Endothelial cell of umbilical vein (primary cell): ENCODE results near the gene PGD. TPM values are rescaled to one million over a fixed set of nuclear protein-coding genes. Genes with fewer than 3 reads are reported as not detected.

Source experiments
- BruUV-seq: library from RNA; stranded (reverse); fragments of 400-500 nt; replicated peaks from 2 replicates; lab custom pipeline; 2021; lab: Mats Ljungman, UMichigan
- CTCF ChIA-PET: fragments of 300-600, 350-600 bp; sonication (Branson Sonifier 250); formaldehyde crosslinking; loops from one replicate; lab custom pipeline; 2021; ENCODE audit warnings: antibody characterized with exemption, inconsistent platforms; lab: Charles Lee
- POLR2A ChIA-PET: fragments of 300-600, 350-600 bp; sonication (Branson Sonifier 250); formaldehyde crosslinking; loops from one replicate; lab custom pipeline; 2021; ENCODE audit warnings: antibody characterized with exemption, inconsistent platforms; lab: Charles Lee
- DNase-seq: peaks from one replicate; pipeline ENCODE4 v3.0.0-alpha.2; 2011; ENCODE audit warnings: low read depth, low spot score
- FAIRE-seq: peaks from 2 replicates; lab custom pipeline; 2011; peaks lifted over from hg19 to GRCh38; lab: Jason Lieb, UNC
- H2AFZ ChIP-seq: 2 replicates; pipeline ENCODE4 v1.6.0; 2012; ENCODE audit warnings: low read depth, low read length, control low read depth, inconsistent platforms
- H3K27ac ChIP-seq: 2 replicates; pipeline ENCODE4 v1.5.1; 2011; ENCODE audit warnings: low read depth, mild to moderate bottlenecking, control low read depth, low read length, moderate library complexity; ENCODE audit not compliant: insufficient read depth
- H3K27me3 ChIP-seq, 2 experiments: 2 replicates each; pipeline versions ENCODE4 v1.6.0 to v1.6.1; 2011; ENCODE audit warnings: low read length in 2 of 2, mixed read lengths in 1 of 2; ENCODE audit not compliant: control insufficient read depth in 2 of 2, insufficient read depth in 2 of 2
- H3K36me3 ChIP-seq, 2 experiments: 2 replicates in 1 of 2; 3 replicates in 1 of 2; pipeline ENCODE4 v1.5.1; 2011; ENCODE audit warnings: low read length in 2 of 2, mild to moderate bottlenecking in 1 of 2, moderate library complexity in 1 of 2; ENCODE audit not compliant: control insufficient read depth in 2 of 2, insufficient read depth in 2 of 2; ENCODE audit errors: extremely low read depth in 1 of 2
- H3K4me1 ChIP-seq: 3 replicates; pipeline ENCODE4 v1.5.1; 2011; ENCODE audit warnings: mild to moderate bottlenecking, low read length; ENCODE audit not compliant: control insufficient read depth, insufficient read depth; ENCODE audit errors: extremely low read depth
- H3K4me2 ChIP-seq: 2 replicates; pipeline ENCODE4 v1.6.1; 2011; ENCODE audit warnings: low read length, control low read depth, mixed read lengths; ENCODE audit not compliant: insufficient read depth
- H3K4me3 ChIP-seq, 3 experiments: fragments of 200-600 bp in 1 of 3; sonication (generic), shearing (Covaris generic) in 1 of 3; replicated peaks in 1 of 3; 2 replicates each; pipeline ENCODE4 v1.5.1; 2011 to 2016; ENCODE audit warnings: control low read depth in 3 of 3, low read length in 3 of 3, mild to moderate bottlenecking in 2 of 3, inconsistent platforms in 1 of 3, low read depth in 1 of 3, moderate library complexity in 1 of 3; ENCODE audit not compliant: insufficient read depth in 1 of 3
- H3K79me2 ChIP-seq: 2 replicates; pipeline ENCODE4 v1.6.0; 2012; ENCODE audit warnings: low read length, inconsistent platforms; ENCODE audit not compliant: control insufficient read depth, insufficient read depth
- H3K9ac ChIP-seq: replicated peaks from 2 replicates; pipeline ENCODE3; 2011; ENCODE audit warnings: low read length, control low read depth; ENCODE audit not compliant: insufficient read depth; ENCODE audit errors: extremely low read depth
- H3K9me1 ChIP-seq: replicated peaks from 3 replicates; pipeline ENCODE4 v1.6.0; 2011; ENCODE audit warnings: mild to moderate bottlenecking, low read length; ENCODE audit not compliant: control insufficient read depth, insufficient read depth; ENCODE audit errors: extremely low read depth
- H3K9me3 ChIP-seq: replicated peaks from 2 replicates; pipeline ENCODE4 v1.5.1; 2012; ENCODE audit warnings: low read length, inconsistent platforms; ENCODE audit not compliant: control insufficient read depth, insufficient read depth
- H4K20me1 ChIP-seq: replicated peaks from 2 replicates; pipeline ENCODE3; 2011; ENCODE audit warnings: mild to moderate bottlenecking, low read length; ENCODE audit not compliant: control insufficient read depth, insufficient read depth; ENCODE audit errors: extremely low read depth
- EZH2 ChIP-seq: IDR thresholded peaks from 2 replicates; pipeline ENCODE4 v1.6.1; 2012; ENCODE audit warnings: borderline replicate concordance, low read depth, mild to moderate bottlenecking, moderate library complexity, low read length, inconsistent platforms; ENCODE audit not compliant: severe bottlenecking
- FOS ChIP-seq: IDR thresholded peaks from 2 replicates; pipeline ENCODE4 v1.6.1; 2011; ENCODE audit warnings: mild to moderate bottlenecking, low read length, moderate library complexity, borderline replicate concordance; ENCODE audit not compliant: insufficient read depth
- MYC ChIP-seq: IDR thresholded peaks from one replicate; pipeline ENCODE4 v1.6.1; 2011; ENCODE audit warnings: mild to moderate bottlenecking, low read depth, low read length
- POLR2A ChIP-seq: IDR thresholded peaks from 2 replicates; pipeline ENCODE4 v1.6.1; 2012; ENCODE audit warnings: low read depth, mild to moderate bottlenecking, control low read depth, low read length
- POLR2AphosphoS5 ChIP-seq: IDR thresholded peaks from 2 replicates; pipeline ENCODE4 v1.6.1; 2012; ENCODE audit warnings: low read depth, mild to moderate bottlenecking, control low read depth, low read length, moderate library complexity; ENCODE audit not compliant: insufficient read depth
- dilution Hi-C: fragments of 300-500 bp; cut with MboI; formaldehyde crosslinking; loops from one replicate; pipeline ENCODE4 v1.15.0; 2019; ENCODE audit warnings: low sequenced_read_pairs; ENCODE audit not compliant: extremely low pct_ligation_motif_present
- intact Hi-C: fragments of 100-400 bp; cut with micrococcal nuclease; formaldehyde crosslinking; loops from one replicate; pipeline ENCODE4 v1.10.0; 2022
- polyA plus RNA-seq, 4 experiments: library from polyadenylated mRNA; depleted of rRNA in 3 of 4; stranded (reverse) in 3 of 4; unstranded in 1 of 4; fragments of >200 nt; gene quantifications; 2 replicates each; pipeline versions ENCODE4 v1.2.1 to v1.2.3, GENCODE V29; 2011 to 2012; ENCODE audit warnings: missing spikeins in 1 of 4
- total RNA-seq: library from RNA; stranded (reverse); gene quantifications from 2 replicates; pipeline ENCODE4 v1.2.3, GENCODE V29; 2021
- TF ChIP-seq, protein P1 (sequence below): IDR thresholded peaks from 2 replicates; pipeline ENCODE4 v1.6.1; 2011; ENCODE audit not compliant: insufficient read depth, insufficient read length
- TF ChIP-seq, protein P2 (sequence below), 2 donors: IDR thresholded peaks; 1 replicate in 1 of 2; 2 replicates in 1 of 2; pipeline ENCODE4 v1.5.1; 2011; ENCODE audit warnings: low read length in 2 of 2, mild to moderate bottlenecking in 2 of 2, moderate library complexity in 2 of 2, control low read depth in 1 of 2, inconsistent platforms in 1 of 2, low read depth in 1 of 2; ENCODE audit not compliant: insufficient read depth in 1 of 2; ENCODE audit errors: extremely low read depth in 1 of 2

PGD gene
- total and polyA plus RNA-seq, 2 donors (not counting 3 experiments of a cell fraction or from before 2014, with no cell fraction given): 196 to 303 TPM

DNA sequence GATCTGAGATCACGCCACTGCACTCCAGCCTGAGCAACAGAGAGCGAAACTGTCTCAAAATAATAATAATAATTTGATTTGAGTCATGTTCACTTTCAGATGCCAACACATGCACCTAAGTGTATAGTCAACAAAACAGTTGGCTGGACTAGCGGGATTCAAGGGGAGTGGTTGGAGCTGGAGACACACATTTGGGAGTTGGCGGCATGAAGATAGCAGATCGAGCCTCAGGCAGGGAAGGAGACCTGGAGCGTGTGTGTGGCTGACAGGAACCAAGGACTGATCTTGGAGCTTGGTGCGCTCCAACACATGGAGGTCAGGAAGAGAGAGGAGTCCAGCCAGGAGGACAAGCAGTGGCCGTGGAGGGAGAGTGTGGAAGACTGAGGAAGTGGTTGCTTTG is 14.6 kb upstream of the PGD start:
- no peak overlapping the region for H2AFZ ChIP-seq
- peaks cover 12% of the 10 kb centered on the region for H3K4me1 ChIP-seq
- intact Hi-C loops: no loop called here
- no peak overlapping the region for H3K4me3 ChIP-seq
- no TSS peak for BruUV-seq
- H3K4me2 ChIP-seq: no peak overlapping the region
- no peaks in the 10 kb centered on the region for H3K9me3 ChIP-seq
- H4K20me1 ChIP-seq: no peaks in the 10 kb centered on the region
- no peaks in the 10 kb centered on the region for H3K79me2 ChIP-seq
- TF ChIP-seq POLR2A (no peak), MYC (no peak), POLR2AphosphoS5 (no peak), FOS (no peak), EZH2 (no peak)
- TF ChIP-seq, protein P1, sequence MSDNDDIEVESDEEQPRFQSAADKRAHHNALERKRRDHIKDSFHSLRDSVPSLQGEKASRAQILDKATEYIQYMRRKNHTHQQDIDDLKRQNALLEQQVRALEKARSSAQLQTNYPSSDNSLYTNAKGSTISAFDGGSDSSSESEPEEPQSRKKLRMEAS: no peak
- TF ChIP-seq, protein P2, sequence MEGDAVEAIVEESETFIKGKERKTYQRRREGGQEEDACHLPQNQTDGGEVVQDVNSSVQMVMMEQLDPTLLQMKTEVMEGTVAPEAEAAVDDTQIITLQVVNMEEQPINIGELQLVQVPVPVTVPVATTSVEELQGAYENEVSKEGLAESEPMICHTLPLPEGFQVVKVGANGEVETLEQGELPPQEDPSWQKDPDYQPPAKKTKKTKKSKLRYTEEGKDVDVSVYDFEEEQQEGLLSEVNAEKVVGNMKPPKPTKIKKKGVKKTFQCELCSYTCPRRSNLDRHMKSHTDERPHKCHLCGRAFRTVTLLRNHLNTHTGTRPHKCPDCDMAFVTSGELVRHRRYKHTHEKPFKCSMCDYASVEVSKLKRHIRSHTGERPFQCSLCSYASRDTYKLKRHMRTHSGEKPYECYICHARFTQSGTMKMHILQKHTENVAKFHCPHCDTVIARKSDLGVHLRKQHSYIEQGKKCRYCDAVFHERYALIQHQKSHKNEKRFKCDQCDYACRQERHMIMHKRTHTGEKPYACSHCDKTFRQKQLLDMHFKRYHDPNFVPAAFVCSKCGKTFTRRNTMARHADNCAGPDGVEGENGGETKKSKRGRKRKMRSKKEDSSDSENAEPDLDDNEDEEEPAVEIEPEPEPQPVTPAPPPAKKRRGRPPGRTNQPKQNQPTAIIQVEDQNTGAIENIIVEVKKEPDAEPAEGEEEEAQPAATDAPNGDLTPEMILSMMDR (IDR thresholded peaks at IDR 0.05; ENCODE audit: extremely low read depth in 1 of 2, insufficient read depth in 1 of 2, low read depth in 1 of 2, low read length in 2 of 2): no peak
- CTCF ChIA-PET: no interaction called here
- POLR2A ChIA-PET: no interaction called here
- dilution Hi-C loops: no loop called here
- peaks cover 0 to under 1% of the 10 kb centered on the region in 2 experiments for H3K36me3 ChIP-seq
- no peak overlapping the region for H3K9ac ChIP-seq
- DNase-seq: no peak
- H3K27me3 ChIP-seq: no peaks in the 10 kb centered on the region
- no peak for FAIRE-seq
- H3K27ac ChIP-seq: no peak overlapping the region
- no peaks in the 10 kb centered on the region for H3K9me1 ChIP-seq
